ENCODE results near the gene MYL1.

The MYL1 gene

DNA sequence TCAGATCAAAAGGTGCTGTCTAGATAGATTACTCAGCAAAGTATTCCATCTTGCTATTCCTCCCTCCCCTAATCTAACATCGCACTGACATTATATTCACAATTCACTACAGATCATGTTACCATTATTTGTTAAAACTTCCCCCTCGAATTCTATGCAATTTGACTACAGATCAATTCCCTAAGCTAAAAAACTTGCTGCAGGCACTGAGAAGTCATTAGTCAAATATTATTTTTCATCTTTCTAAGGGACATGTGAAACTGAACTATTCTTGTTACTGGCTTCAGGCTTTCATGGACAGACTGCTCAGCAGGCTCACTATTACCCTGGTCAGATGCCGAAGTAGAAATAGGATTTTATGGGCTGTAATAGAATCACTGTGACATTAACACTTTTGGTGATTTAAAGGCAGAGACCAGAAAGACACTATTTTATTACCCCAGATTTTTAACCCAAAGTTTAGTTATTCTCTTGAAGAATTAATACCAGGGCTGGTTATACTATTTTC is 15.1 kb downstream of the MYL1 start:
- ATAC-seq, result no peak
- TF ChIP-seq PPARA (CRISPR knock-in tag; IDR thresholded peaks at IDR 0.05; ENCODE audit: borderline replicate concordance) (no peak), ZFP3 (CRISPR knock-in tag; IDR thresholded peaks at IDR 0.05) (no peak), TOX (CRISPR knock-in tag; IDR thresholded peaks at IDR 0.05; ENCODE audit: borderline replicate concordance) (no peak), ZNF8 (CRISPR knock-in tag; IDR thresholded peaks at IDR 0.05) (no peak), ESRRG (CRISPR knock-in tag; IDR thresholded peaks at IDR 0.05) (no peak), ARNTL (CRISPR knock-in tag; IDR thresholded peaks at IDR 0.05; ENCODE audit: borderline replicate concordance, low read depth) (no peak), ZNF565 (CRISPR knock-in tag; conservative IDR thresholded peaks at IDR 0.05; ENCODE audit: low read depth) (no peak), ZC3H10 (CRISPR knock-in tag; IDR thresholded peaks at IDR 0.05) (no peak), RARB (CRISPR knock-in tag; IDR thresholded peaks at IDR 0.05) (no peak), ZFP30 (CRISPR knock-in tag; IDR thresholded peaks at IDR 0.05) (no peak), SNAI2 (CRISPR knock-in tag; IDR thresholded peaks at IDR 0.05) (no peak), PATZ1 (CRISPR knock-in tag; IDR thresholded peaks at IDR 0.05; ENCODE audit: borderline replicate concordance) (no peak), OSR1 (CRISPR knock-in tag; IDR thresholded peaks at IDR 0.05) (no peak)
- TF ChIP-seq, protein P1, sequence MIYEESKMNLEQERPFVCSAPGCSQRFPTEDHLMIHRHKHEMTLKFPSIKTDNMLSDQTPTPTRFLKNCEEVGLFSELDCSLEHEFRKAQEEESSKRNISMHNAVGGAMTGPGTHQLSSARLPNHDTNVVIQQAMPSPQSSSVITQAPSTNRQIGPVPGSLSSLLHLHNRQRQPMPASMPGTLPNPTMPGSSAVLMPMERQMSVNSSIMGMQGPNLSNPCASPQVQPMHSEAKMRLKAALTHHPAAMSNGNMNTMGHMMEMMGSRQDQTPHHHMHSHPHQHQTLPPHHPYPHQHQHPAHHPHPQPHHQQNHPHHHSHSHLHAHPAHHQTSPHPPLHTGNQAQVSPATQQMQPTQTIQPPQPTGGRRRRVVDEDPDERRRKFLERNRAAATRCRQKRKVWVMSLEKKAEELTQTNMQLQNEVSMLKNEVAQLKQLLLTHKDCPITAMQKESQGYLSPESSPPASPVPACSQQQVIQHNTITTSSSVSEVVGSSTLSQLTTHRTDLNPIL (CRISPR knock-in tag; IDR thresholded peaks at IDR 0.05; ENCODE audit: low read depth), result no peak

- TF ChIP-seq ZC3H10 (CRISPR knock-in tag; IDR thresholded peaks at IDR 0.05) (no peak), GLIS3 (CRISPR knock-in tag; IDR thresholded peaks at IDR 0.05) (no peak), TOX (CRISPR knock-in tag; IDR thresholded peaks at IDR 0.05; ENCODE audit: borderline replicate concordance) (no peak), ARNTL (CRISPR knock-in tag; IDR thresholded peaks at IDR 0.05; ENCODE audit: borderline replicate concordance, low read depth) (no peak), SNAI2 (CRISPR knock-in tag; IDR thresholded peaks at IDR 0.05) (no peak), ESRRG (CRISPR knock-in tag; IDR thresholded peaks at IDR 0.05) (no peak), ZNF8 (CRISPR knock-in tag; IDR thresholded peaks at IDR 0.05) (no peak), OSR1 (CRISPR knock-in tag; IDR thresholded peaks at IDR 0.05) (no peak), ZFP30 (CRISPR knock-in tag; IDR thresholded peaks at IDR 0.05) (no peak), PATZ1 (CRISPR knock-in tag; IDR thresholded peaks at IDR 0.05; ENCODE audit: borderline replicate concordance) (no peak), ISL1 (CRISPR knock-in tag; IDR thresholded peaks at IDR 0.05) (no peak), PPARA (CRISPR knock-in tag; IDR thresholded peaks at IDR 0.05; ENCODE audit: borderline replicate concordance) (no peak), RARB (CRISPR knock-in tag; IDR thresholded peaks at IDR 0.05) (no peak)
- TF ChIP-seq, protein P2, sequence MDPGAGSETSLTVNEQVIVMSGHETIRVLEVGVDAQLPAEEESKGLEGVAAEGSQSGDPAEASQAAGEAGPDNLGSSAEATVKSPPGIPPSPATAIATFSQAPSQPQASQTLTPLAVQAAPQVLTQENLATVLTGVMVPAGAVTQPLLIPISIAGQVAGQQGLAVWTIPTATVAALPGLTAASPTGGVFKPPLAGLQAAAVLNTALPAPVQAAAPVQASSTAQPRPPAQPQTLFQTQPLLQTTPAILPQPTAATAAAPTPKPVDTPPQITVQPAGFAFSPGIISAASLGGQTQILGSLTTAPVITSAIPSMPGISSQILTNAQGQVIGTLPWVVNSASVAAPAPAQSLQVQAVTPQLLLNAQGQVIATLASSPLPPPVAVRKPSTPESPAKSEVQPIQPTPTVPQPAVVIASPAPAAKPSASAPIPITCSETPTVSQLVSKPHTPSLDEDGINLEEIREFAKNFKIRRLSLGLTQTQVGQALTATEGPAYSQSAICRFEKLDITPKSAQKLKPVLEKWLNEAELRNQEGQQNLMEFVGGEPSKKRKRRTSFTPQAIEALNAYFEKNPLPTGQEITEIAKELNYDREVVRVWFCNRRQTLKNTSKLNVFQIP (CRISPR knock-in tag; IDR thresholded peaks at IDR 0.05; ENCODE audit: borderline replicate concordance, low read depth), result no peak
- TF ChIP-seq, protein P3, sequence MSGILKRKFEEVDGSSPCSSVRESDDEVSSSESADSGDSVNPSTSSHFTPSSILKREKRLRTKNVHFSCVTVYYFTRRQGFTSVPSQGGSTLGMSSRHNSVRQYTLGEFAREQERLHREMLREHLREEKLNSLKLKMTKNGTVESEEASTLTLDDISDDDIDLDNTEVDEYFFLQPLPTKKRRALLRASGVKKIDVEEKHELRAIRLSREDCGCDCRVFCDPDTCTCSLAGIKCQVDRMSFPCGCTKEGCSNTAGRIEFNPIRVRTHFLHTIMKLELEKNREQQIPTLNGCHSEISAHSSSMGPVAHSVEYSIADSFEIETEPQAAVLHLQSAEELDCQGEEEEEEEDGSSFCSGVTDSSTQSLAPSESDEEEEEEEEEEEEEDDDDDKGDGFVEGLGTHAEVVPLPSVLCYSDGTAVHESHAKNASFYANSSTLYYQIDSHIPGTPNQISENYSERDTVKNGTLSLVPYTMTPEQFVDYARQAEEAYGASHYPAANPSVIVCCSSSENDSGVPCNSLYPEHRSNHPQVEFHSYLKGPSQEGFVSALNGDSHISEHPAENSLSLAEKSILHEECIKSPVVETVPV (CRISPR knock-in tag; IDR thresholded peaks at IDR 0.05), result no peak
- no peak for ATAC-seq
Measured at GRCh38 chr2:210288408-210288807, 26.6 kb downstream of the MYL1 start.

DNA sequence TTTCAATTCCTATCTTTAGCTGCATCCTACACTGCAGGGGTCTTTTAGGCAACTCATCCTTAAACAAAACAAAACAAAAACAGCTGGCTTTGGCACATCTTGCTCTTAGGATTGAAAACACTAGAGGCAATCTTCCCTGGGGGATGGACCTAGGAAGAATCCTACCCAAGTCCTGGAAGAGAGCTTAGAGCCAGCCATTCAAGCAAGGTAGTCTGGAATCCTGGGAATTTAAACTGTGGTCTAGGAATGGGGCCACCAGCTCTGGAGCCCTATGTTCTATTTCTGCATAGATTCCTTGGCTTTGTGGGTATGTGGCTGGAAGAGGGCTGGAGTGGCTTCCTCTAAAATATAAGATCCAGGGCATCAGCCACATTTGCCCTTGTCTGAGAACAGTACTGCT is 27.7 kb downstream of the MYL1 start:
- TF ChIP-seq ZFP3 (CRISPR knock-in tag; IDR thresholded peaks at IDR 0.05) (no peak), ZNF565 (CRISPR knock-in tag; conservative IDR thresholded peaks at IDR 0.05; ENCODE audit: low read depth) (no peak), ZFP30 (CRISPR knock-in tag; IDR thresholded peaks at IDR 0.05) (no peak), BACH2 (CRISPR knock-in tag; IDR thresholded peaks at IDR 0.05; ENCODE audit: borderline replicate concordance) (no peak), PATZ1 (CRISPR knock-in tag; IDR thresholded peaks at IDR 0.05; ENCODE audit: borderline replicate concordance) (no peak), PPARA (CRISPR knock-in tag; IDR thresholded peaks at IDR 0.05; ENCODE audit: borderline replicate concordance) (no peak)
- TF ChIP-seq, protein P4, sequence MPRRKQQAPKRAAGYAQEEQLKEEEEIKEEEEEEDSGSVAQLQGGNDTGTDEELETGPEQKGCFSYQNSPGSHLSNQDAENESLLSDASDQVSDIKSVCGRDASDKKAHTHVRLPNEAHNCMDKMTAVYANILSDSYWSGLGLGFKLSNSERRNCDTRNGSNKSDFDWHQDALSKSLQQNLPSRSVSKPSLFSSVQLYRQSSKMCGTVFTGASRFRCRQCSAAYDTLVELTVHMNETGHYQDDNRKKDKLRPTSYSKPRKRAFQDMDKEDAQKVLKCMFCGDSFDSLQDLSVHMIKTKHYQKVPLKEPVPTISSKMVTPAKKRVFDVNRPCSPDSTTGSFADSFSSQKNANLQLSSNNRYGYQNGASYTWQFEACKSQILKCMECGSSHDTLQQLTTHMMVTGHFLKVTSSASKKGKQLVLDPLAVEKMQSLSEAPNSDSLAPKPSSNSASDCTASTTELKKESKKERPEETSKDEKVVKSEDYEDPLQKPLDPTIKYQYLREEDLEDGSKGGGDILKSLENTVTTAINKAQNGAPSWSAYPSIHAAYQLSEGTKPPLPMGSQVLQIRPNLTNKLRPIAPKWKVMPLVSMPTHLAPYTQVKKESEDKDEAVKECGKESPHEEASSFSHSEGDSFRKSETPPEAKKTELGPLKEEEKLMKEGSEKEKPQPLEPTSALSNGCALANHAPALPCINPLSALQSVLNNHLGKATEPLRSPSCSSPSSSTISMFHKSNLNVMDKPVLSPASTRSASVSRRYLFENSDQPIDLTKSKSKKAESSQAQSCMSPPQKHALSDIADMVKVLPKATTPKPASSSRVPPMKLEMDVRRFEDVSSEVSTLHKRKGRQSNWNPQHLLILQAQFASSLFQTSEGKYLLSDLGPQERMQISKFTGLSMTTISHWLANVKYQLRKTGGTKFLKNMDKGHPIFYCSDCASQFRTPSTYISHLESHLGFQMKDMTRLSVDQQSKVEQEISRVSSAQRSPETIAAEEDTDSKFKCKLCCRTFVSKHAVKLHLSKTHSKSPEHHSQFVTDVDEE (CRISPR knock-in tag; IDR thresholded peaks at IDR 0.05), result no peak

More for the DNA sequence above, 27.7 kb downstream of the MYL1 start:
- no peak for ATAC-seq

Data from SK-N-SH treated with all-trans-retinoic acid at 6 μM for 48 hours (cell line).